Measurements from ENCODE around the gene MTMR1. TPM values are rescaled to one million over a fixed set of nuclear protein-coding genes. Genes with fewer than 3 reads are reported as not detected.

Gene MTMR1
- polyA plus RNA-seq, 1 donor from 2014 or later: 34.7 TPM

DNA sequence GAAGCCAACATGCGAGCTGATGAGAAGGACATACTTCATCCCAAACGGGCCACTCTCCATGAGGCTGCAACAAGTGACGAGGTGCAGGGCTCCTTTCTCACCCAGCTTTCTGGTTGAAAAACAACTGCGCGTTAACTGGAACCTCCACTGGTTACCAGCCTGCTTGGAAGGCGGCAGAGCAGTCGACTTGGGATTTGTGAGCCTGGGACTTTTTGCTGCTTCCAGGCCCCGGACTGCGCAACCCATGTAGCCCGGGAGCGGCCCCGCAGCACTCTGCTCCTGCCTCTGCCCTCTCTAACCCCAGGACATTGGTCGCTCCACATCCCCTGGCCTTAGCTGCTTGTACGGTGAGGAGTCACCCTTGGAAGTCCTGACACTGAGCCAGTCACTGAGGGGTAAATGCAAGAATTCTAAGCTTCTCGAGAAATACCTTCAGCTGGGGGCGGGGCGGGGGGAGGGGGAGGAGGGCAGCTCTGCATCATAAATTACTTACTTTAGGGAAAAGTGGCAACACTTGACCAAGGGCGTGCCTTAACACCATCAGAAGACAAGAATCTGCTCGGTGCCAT, 72.7 kb downstream of the MTMR1 start:
- Histone ChIP-seq H4K20me1 (ENCODE audit: insufficient read depth) (no peaks in the 10 kb centered on the region), H3K9ac (ENCODE audit: low read length) (no peak overlapping the region), H2AFZ (ENCODE audit: low read depth, low read length) (no peak overlapping the region), H3K79me2 (replicated peaks; ENCODE audit: insufficient read depth, low read length) (no peaks in the 10 kb centered on the region), H3K27me3 (ENCODE audit: insufficient read depth, low read depth, low read length) (no peaks in the 10 kb centered on the region), H3K9me2 (ENCODE audit: insufficient read depth, low read length) (no peaks in the 10 kb centered on the region), H3K4me2 (ENCODE audit: low read length) (no peak overlapping the region), H3K27ac (ENCODE audit: low read length) (no peak overlapping the region), H3K9me3 (ENCODE audit: low read length) (no peaks in the 10 kb centered on the region), H3K36me3 (ENCODE audit: insufficient read depth, low read length) (no peaks in the 10 kb centered on the region), H3F3A (ENCODE audit: insufficient read depth, low read length, poor library complexity, severe bottlenecking) (no peaks in the 10 kb centered on the region), H3K4me3 (ENCODE audit: low read length) (no peak overlapping the region)
- TF ChIP-seq, protein P1, sequence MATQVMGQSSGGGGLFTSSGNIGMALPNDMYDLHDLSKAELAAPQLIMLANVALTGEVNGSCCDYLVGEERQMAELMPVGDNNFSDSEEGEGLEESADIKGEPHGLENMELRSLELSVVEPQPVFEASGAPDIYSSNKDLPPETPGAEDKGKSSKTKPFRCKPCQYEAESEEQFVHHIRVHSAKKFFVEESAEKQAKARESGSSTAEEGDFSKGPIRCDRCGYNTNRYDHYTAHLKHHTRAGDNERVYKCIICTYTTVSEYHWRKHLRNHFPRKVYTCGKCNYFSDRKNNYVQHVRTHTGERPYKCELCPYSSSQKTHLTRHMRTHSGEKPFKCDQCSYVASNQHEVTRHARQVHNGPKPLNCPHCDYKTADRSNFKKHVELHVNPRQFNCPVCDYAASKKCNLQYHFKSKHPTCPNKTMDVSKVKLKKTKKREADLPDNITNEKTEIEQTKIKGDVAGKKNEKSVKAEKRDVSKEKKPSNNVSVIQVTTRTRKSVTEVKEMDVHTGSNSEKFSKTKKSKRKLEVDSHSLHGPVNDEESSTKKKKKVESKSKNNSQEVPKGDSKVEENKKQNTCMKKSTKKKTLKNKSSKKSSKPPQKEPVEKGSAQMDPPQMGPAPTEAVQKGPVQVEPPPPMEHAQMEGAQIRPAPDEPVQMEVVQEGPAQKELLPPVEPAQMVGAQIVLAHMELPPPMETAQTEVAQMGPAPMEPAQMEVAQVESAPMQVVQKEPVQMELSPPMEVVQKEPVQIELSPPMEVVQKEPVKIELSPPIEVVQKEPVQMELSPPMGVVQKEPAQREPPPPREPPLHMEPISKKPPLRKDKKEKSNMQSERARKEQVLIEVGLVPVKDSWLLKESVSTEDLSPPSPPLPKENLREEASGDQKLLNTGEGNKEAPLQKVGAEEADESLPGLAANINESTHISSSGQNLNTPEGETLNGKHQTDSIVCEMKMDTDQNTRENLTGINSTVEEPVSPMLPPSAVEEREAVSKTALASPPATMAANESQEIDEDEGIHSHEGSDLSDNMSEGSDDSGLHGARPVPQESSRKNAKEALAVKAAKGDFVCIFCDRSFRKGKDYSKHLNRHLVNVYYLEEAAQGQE (IDR thresholded peaks at IDR 0.05; ENCODE audit: borderline replicate concordance): no peak
- TF ChIP-seq MXI1 (conservative IDR thresholded peaks at IDR 0.05; ENCODE audit: poor library complexity, severe bottlenecking) (no peak), EP300 (conservative IDR thresholded peaks at IDR 0.05; ENCODE audit: poor library complexity, severe bottlenecking) (no peak), SMC3 (conservative IDR thresholded peaks at IDR 0.05; ENCODE audit: poor library complexity) (no peak), RAD21 (conservative IDR thresholded peaks at IDR 0.05) (no peak), EZH2 (IDR thresholded peaks at IDR 0.05; ENCODE audit: borderline replicate concordance, insufficient read depth, low read length, poor library complexity, severe bottlenecking) (no peak), TAF1 (IDR thresholded peaks at IDR 0.05; ENCODE audit: low read depth) (no peak), POLR2AphosphoS5 (IDR thresholded peaks at IDR 0.05) (no peak)
- TF ChIP-seq, protein P2, sequence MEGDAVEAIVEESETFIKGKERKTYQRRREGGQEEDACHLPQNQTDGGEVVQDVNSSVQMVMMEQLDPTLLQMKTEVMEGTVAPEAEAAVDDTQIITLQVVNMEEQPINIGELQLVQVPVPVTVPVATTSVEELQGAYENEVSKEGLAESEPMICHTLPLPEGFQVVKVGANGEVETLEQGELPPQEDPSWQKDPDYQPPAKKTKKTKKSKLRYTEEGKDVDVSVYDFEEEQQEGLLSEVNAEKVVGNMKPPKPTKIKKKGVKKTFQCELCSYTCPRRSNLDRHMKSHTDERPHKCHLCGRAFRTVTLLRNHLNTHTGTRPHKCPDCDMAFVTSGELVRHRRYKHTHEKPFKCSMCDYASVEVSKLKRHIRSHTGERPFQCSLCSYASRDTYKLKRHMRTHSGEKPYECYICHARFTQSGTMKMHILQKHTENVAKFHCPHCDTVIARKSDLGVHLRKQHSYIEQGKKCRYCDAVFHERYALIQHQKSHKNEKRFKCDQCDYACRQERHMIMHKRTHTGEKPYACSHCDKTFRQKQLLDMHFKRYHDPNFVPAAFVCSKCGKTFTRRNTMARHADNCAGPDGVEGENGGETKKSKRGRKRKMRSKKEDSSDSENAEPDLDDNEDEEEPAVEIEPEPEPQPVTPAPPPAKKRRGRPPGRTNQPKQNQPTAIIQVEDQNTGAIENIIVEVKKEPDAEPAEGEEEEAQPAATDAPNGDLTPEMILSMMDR (IDR thresholded peaks at IDR 0.05; ENCODE audit: poor library complexity, severe bottlenecking): no peak

GRCh38 chrX:150766351-150767044, 73.3 kb downstream of the MTMR1 start:
- TF ChIP-seq, protein P2 (IDR thresholded peaks at IDR 0.05; ENCODE audit: poor library complexity, severe bottlenecking): no peak
- TF ChIP-seq TAF1 (IDR thresholded peaks at IDR 0.05; ENCODE audit: low read depth) (no peak), RAD21 (conservative IDR thresholded peaks at IDR 0.05) (no peak), EZH2 (IDR thresholded peaks at IDR 0.05; ENCODE audit: borderline replicate concordance, insufficient read depth, low read length, poor library complexity, severe bottlenecking) (no peak), SMC3 (conservative IDR thresholded peaks at IDR 0.05; ENCODE audit: poor library complexity) (no peak), POLR2AphosphoS5 (IDR thresholded peaks at IDR 0.05) (no peak), EP300 (conservative IDR thresholded peaks at IDR 0.05; ENCODE audit: poor library complexity, severe bottlenecking) (no peak), MXI1 (conservative IDR thresholded peaks at IDR 0.05; ENCODE audit: poor library complexity, severe bottlenecking) (no peak)
- TF ChIP-seq, protein P1 (IDR thresholded peaks at IDR 0.05; ENCODE audit: borderline replicate concordance): no peak
- Histone ChIP-seq H3F3A (ENCODE audit: insufficient read depth, low read length, poor library complexity, severe bottlenecking) (no peaks in the 10 kb centered on the region), H3K36me3 (ENCODE audit: insufficient read depth, low read length) (no peaks in the 10 kb centered on the region), H3K27ac (ENCODE audit: low read length) (no peak overlapping the region), H3K9me2 (ENCODE audit: insufficient read depth, low read length) (no peaks in the 10 kb centered on the region), H3K4me2 (ENCODE audit: low read length) (no peak overlapping the region), H4K20me1 (ENCODE audit: insufficient read depth) (no peaks in the 10 kb centered on the region), H2AFZ (ENCODE audit: low read depth, low read length) (no peak overlapping the region), H3K4me3 (ENCODE audit: low read length) (no peak overlapping the region), H3K27me3 (ENCODE audit: insufficient read depth, low read depth, low read length) (no peaks in the 10 kb centered on the region), H3K9ac (ENCODE audit: low read length) (no peak overlapping the region), H3K79me2 (replicated peaks; ENCODE audit: insufficient read depth, low read length) (no peaks in the 10 kb centered on the region), H3K9me3 (ENCODE audit: low read length) (no peaks in the 10 kb centered on the region)

All from neural cell (in vitro differentiated cells).